ENCODE results near the gene PIGK.
A peak's percentile ranks its signal among the peaks of the same experiment; 100 is the strongest.

The PIGK gene

GRCh38 chr1:77096496-77097255 is 122.6 kb downstream of the PIGK start:
- DNase-seq (ENCODE audit: low read depth in 2 of 2), result no peak

- DNase-seq (ENCODE audit: low read depth in 2 of 2), result no peak
These were observed 124.0 kb downstream of the PIGK start for GRCh38 chr1:77095236-77095635.

- no peak for DNase-seq (ENCODE audit: low read depth in 2 of 2)
These were observed 129.5 kb downstream of the PIGK start for GRCh38 chr1:77089756-77090155.

DNA sequence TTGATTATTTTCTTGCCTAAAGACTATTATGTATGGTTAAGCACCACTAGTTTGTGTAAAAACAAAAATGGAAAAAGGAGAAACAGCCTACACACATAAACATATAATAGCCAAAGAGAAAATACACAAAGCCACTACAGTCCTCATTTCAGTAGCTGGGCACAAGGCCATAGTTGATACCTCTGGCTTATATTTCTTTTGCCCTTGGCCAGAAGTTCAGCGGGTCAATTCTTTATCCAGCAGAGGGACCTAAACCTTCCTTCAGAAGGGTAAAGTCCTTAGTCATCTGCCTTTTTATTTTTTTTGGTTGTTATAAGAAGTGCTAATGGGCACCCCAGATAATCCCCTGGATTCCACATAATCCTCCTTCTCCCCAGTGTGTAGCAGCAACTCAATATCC is 134.1 kb downstream of the PIGK start:
- DNase-seq (ENCODE audit: low read depth in 2 of 2), result no peak

- no peak for DNase-seq (ENCODE audit: low read depth in 2 of 2)
These were observed 134.8 kb downstream of the PIGK start for GRCh38 chr1:77084457-77084856.

DNA sequence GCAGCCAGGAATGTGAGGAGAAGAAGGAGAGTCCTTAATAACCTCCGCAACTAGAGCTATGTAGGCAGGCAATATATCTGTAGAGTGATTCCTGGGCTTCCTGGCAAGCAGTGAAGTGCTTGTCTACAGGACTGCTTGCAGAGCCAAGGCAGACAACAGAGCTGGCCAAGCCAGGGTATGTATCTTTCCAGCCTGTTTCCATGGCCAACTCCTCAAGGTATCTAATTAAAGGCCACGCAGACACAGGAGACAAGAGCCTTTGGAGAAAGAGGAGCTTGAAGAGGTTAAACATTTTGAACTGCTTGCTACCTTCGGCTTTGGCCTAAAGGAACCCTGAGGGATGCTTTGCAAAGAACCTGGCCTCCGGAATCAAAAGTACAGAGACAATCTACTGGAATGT is 137.4 kb downstream of the PIGK start:
- DNase-seq (ENCODE audit: low read depth in 2 of 2), result no peak

GRCh38 chr1:77076759-77077158 is 142.5 kb downstream of the PIGK start:
- DNase-seq (ENCODE audit: low read depth in 2 of 2), result no peak

GRCh38 chr1:77068013-77068412 is 151.2 kb downstream of the PIGK start:
- no peak for DNase-seq (ENCODE audit: low read depth in 2 of 2)

DNA sequence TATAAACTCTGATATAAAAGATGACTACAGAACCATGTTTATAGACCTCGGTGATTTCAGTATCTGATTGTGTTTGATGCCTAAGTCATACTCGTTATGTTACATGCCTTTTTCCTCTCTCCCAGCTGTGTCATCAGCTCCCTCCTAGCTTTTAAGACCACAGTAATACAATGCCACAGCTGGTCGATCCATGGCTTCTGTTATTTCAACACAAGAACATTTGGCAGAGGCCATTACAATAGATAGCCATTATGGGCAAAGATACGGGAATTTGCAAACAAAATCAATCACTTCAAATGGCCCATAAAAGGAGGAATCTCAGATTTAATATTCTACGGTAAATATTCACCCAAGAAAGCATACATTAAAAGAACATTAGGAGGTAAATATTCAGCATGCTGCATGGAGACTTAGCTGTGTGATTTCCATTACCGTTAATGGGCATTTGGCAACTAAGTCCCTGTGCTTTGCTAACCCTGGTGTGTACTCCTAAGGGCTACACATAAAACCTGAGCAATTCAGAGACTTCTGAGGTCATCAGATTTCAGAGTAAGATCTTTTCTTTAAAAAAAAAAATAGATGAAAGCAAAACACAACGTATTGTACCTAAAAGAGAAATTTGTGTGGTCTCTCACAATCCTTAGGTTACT is 153.4 kb downstream of the PIGK start:
- DNase-seq (ENCODE audit: low read depth in 2 of 2), result no peak

DNA sequence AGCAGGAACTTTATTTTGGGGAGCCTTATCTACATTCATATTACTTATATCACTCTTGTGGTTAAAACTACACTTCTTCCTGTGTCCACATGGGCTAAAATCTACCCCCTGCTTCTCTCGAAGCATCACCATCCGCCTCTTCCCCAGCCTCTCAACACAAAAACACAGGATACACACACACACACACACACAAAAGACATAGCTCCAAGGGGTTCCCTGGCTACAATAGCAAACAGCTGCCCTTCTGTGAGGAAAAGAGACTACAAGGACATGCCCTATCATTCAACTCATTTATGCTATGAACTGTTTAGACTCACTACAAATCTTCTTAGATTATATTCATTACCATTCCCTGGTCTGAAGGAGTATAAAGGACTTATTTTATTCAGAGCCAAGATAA is 155.0 kb downstream of the PIGK start:
- DNase-seq (ENCODE audit: low read depth in 2 of 2), result no peak

GRCh38 chr1:77063118-77063517 is 156.1 kb downstream of the PIGK start:
- DNase-seq (ENCODE audit: low read depth in 2 of 2), result no peak

GRCh38 chr1:77061162-77061561 is 158.1 kb downstream of the PIGK start:
- DNase-seq (ENCODE audit: low read depth in 2 of 2), result no peak

DNA sequence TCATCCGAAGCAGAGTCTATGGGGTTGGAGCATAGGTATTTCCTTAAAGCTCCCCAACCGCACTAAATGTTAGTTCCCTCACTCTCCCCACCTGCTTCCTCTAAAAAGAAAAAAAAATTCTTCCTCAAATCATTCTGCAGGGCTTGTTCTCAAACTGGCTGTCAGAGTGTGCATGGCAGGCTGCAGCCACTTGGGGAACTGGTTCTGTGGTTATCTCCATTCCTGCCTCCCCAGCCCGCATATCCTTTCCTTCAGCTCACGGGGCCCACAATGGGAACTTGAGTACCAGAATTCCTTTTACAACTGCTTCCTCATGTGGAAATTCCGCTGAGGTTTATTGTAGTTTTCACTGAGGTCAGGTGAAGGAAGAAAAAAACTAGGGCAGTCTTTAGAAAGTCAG is 159.2 kb downstream of the PIGK start:
- no peak for DNase-seq (ENCODE audit: low read depth in 2 of 2)

DNA sequence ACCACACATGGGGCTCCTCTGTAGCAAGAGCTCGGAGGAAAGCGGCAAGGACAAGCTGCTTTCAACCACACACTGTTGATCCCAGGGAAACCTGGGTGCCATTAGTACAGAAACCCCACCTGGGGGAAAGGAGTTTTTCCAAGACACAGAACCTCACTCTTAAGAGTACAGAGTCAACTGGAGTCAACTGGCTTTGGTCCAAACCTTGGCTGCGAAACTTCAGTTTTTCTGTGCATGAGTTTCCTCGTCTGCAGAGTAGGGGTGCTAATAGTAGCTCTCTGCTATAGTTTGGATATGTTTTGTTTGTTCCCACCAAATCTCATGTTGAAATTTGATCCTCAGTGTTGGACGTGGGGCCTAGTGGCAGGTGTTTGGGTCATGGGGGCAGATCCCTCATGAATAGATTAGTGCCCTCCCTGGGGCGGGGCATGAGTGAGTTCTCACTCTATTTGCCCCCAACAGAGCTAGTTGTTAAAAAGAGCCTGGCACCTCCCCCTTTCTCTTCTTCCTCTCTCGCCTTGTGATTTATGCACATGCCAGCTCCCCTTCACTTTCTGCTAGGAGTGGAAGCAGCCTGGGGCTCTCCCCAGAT is 161.1 kb downstream of the PIGK start:
- DNase-seq (ENCODE audit: low read depth in 2 of 2), result no peak

DNA sequence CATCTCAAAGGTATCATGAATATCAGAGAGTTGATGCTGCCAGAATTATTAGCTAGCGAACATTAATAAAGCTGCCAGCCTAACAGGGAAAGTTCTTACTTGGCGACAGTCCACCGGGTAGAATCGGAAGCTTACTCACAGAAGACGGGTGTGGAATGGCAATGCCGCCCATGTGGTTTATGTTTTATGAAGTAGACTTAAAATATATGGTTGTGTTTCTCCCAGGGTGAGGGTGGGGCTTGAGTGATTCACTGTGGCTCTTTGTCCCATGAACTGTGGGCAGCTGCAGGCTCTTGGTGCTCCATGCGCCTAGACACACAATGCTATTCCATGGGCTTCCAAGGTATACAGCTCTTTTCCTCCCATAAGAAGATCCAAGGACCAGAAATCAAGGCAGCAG is 162.7 kb downstream of the PIGK start:
- DNase-seq (ENCODE audit: low read depth in 2 of 2), result no peak

DNA sequence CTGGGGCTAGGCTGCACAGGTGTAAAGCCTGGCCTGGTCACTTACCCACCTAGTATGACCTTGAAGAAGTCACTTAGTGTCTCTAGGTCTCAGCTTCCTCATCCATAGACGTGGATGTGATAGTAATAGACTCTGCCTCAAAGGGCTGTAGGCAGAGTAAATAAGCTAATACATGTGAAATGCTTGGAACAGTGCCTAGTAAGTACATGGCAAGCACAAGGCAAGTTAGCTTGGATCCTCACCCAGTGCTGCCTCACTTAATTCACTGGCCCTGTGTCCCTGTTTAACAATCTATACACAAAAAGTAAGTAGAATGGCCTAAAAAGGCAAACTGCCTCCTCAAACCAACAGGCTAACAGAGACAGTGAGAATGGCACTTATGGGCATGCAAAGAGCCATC is 167.8 kb downstream of the PIGK start:
- no peak for DNase-seq (ENCODE audit: low read depth in 2 of 2)

DNA sequence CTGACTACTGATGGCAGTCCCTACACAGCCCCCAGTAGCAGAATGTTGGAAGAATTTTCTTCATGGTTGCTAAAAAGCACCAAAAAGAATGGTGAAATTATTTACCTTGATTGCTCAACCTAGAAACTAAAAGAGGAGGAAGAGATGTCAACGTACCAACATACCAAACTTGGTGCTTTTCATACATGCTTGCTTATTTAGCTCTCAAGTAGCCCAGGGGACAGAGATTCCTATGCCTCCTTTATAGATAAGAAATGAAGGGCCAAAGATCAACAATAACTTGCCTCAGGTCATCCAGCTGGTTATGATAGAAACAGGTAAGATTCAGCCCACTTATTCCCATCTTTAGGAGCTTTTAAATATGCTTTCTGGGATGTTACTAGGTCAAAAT is 170.6 kb downstream of the PIGK start:
- DNase-seq (ENCODE audit: low read depth in 2 of 2), result no peak

DNA sequence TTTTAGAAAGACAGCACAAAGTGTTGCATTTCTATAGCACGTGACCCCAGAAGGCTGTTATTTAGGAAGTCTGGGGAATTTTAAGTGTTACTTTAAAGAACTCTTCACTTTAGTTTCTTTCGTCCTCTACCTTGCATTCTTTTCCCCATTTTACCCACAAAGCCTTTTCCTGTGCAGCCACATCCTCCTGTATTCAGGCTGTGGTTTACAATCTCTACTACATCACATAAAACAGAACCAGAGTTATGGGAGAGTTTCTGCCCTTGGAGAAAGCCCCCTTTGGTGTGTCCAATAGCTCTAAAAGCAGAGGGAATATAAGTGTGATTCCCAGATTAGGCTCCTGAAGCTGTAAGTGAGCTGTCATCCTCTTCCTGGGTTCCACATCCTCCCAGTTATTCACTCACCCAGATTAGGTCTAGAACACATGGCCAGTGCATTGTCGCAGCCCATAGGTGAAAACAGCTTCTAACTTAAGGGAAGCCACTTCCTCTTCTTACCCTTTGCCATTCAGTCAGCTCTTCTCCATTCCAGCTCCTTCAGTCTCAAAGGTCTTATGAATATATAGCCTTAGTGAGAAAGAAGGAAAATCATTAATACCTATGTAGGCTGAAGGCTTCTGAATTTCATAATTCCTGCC is 171.1 kb downstream of the PIGK start:
- no peak for DNase-seq (ENCODE audit: low read depth in 2 of 2)

GRCh38 chr1:77047575-77047974 is 171.7 kb downstream of the PIGK start:
- no peak for DNase-seq (ENCODE audit: low read depth in 2 of 2)

DNA sequence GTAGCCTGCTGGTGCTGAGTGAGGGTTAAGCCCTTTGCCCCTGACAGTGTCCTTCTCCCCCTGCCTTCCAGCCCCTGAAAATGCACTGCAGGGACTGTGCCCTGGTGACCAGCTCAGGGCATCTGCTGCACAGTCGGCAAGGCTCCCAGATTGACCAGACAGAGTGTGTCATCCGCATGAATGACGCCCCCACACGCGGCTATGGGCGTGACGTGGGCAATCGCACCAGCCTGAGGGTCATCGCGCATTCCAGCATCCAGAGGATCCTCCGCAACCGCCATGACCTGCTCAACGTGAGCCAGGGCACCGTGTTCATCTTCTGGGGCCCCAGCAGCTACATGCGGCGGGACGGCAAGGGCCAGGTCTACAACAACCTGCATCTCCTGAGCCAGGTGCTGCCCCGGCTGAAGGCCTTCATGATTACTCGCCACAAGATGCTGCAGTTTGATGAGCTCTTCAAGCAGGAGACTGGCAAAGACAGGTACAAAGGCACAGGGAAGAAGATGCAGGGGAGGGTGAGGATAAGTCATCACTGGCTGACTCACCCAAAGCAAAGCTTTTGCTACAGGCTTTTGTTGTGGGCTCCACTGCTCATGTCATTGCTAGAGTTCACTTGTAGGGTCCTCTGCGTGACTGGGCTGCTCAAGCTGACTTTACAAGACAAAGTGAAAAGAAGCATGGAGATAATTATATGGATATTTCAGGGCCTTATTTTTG is 174.9 kb downstream of the PIGK start:
- peak; percentile 2 to 7 for DNase-seq (ENCODE audit: low read depth in 2 of 2)

GRCh38 chr1:77040826-77041225 is 178.4 kb downstream of the PIGK start:
- no peak for DNase-seq (ENCODE audit: low read depth in 2 of 2)

GRCh38 chr1:77039739-77040138 is 179.5 kb downstream of the PIGK start:
- DNase-seq (ENCODE audit: low read depth in 2 of 2), result no peak
